Measurements from ENCODE around the gene FBLN1. TPM values are rescaled to one million over a fixed set of nuclear protein-coding genes. Genes with fewer than 3 reads are reported as not detected.

The FBLN1 gene
- total RNA-seq, 1 experiment from 2014 or later: 23.4 TPM

GRCh38 chr22:45488764-45489370 lies 13.8 kb upstream of the FBLN1 start:
- no TSS peak for BruUV-seq (replicated peaks)
- CTCF ChIA-PET: no interaction called here
- TF ChIP-seq RAD21 (IDR thresholded peaks at IDR 0.05; ENCODE audit: low read depth) (no peak), CBX3 (IDR thresholded peaks at IDR 0.05; ENCODE audit: low read depth) (peak; percentile 66), ZNF274 (IDR thresholded peaks at IDR 0.05; ENCODE audit: low read depth, low read length) (no peak)
- DNase-seq (ENCODE audit: low read depth, low spot score): no peak
- intact Hi-C loops (cut with micrococcal nuclease): no loop called here
- RAD21 ChIA-PET (ENCODE audit: low non-redundant PET in 1 of 2, low total read pairs in 2 of 2, uncharacterized antibody in 2 of 2, unreplicated experiment in 2 of 2): no interaction called here
- no peak overlapping the region for H3K4me2 ChIP-seq (ENCODE audit: low read length)
- H3K79me2 ChIP-seq (ENCODE audit: insufficient read depth, low read length): no peaks in the 10 kb centered on the region
- no peak overlapping the region for H3K27ac ChIP-seq (ENCODE audit: low read depth, low read length)
- no peaks in the 10 kb centered on the region for H3K36me3 ChIP-seq (ENCODE audit: control insufficient read depth in 1 of 2, insufficient read depth in 2 of 2, low read length in 2 of 2)
- POLR2A ChIA-PET: no interaction called here
- peaks cover 6 to 8% of the 10 kb centered on the region in 2 experiments; a peak in 2 of 4 replicates for H3K9me3 ChIP-seq (ENCODE audit: control insufficient read depth in 1 of 2, insufficient read depth in 1 of 2, low read depth in 1 of 2, low read length in 2 of 2)
- H3K4me1 ChIP-seq (ENCODE audit: control insufficient read depth in 1 of 2, insufficient read depth in 2 of 2, low read length in 2 of 2): no peaks in the 10 kb centered on the region
- H3K9me2 ChIP-seq (ENCODE audit: insufficient read depth): no peaks in the 10 kb centered on the region
- no peak overlapping the region for H3K9ac ChIP-seq (ENCODE audit: low read length)
- ATAC-seq: no peak
- H2AFZ ChIP-seq (ENCODE audit: low read depth, low read length, poor library complexity, severe bottlenecking): no peak overlapping the region
- no peaks in the 10 kb centered on the region for H4K20me1 ChIP-seq (ENCODE audit: insufficient read depth)
- H3K4me3 ChIP-seq (replicated peaks in 1 of 2; ENCODE audit: low read depth in 1 of 2, low read length in 2 of 2): no peak overlapping the region
- no peaks in the 10 kb centered on the region for H3K27me3 ChIP-seq (ENCODE audit: insufficient read depth, low read length)

- H3K4me3 ChIP-seq (replicated peaks in 1 of 2; ENCODE audit: low read depth in 1 of 2, low read length in 2 of 2): no peak overlapping the region
- no peak overlapping the region for H3K9ac ChIP-seq (ENCODE audit: low read length)
- no peak for ATAC-seq
- ChIA-PET POLR2A (no interaction called here), CTCF (no interaction called here), RAD21 (ENCODE audit: low non-redundant PET in 1 of 2, low total read pairs in 2 of 2, uncharacterized antibody in 2 of 2, unreplicated experiment in 2 of 2) (no interaction called here)
- DNase-seq (ENCODE audit: low read depth, low spot score): no peak
- intact Hi-C loops (cut with micrococcal nuclease): no loop called here
- H3K36me3 ChIP-seq (ENCODE audit: control insufficient read depth in 1 of 2, insufficient read depth in 2 of 2, low read length in 2 of 2): no peaks in the 10 kb centered on the region
- no peak overlapping the region for H3K27ac ChIP-seq (ENCODE audit: low read depth, low read length)
- no TSS peak for BruUV-seq (replicated peaks)
- H4K20me1 ChIP-seq (ENCODE audit: insufficient read depth): no peaks in the 10 kb centered on the region
- no peaks in the 10 kb centered on the region for H3K79me2 ChIP-seq (ENCODE audit: insufficient read depth, low read length)
- no peak overlapping the region for H3K4me2 ChIP-seq (ENCODE audit: low read length)
- no peaks in the 10 kb centered on the region for H3K27me3 ChIP-seq (ENCODE audit: insufficient read depth, low read length)
- peaks cover 0 to under 1% of the 10 kb centered on the region in 2 experiments; a peak in 2 of 4 replicates for H3K4me1 ChIP-seq (ENCODE audit: control insufficient read depth in 1 of 2, insufficient read depth in 2 of 2, low read length in 2 of 2)
- H2AFZ ChIP-seq (ENCODE audit: low read depth, low read length, poor library complexity, severe bottlenecking): no peak overlapping the region
- H3K9me2 ChIP-seq (ENCODE audit: insufficient read depth): no peaks in the 10 kb centered on the region
- peaks cover 6 to 8% of the 10 kb centered on the region in 2 experiments; a peak in 2 of 4 replicates for H3K9me3 ChIP-seq (ENCODE audit: control insufficient read depth in 1 of 2, insufficient read depth in 1 of 2, low read depth in 1 of 2, low read length in 2 of 2)
- TF ChIP-seq MAX (IDR thresholded peaks at IDR 0.05) (no peak), POLR2A (IDR thresholded peaks at IDR 0.05; ENCODE audit: borderline replicate concordance, extremely low read depth, insufficient read depth, insufficient read length) (no peak), YY1 (IDR thresholded peaks at IDR 0.05; ENCODE audit: extremely low read depth, insufficient replicate concordance, low read depth, low read length) (no peak), EZH2 (IDR thresholded peaks at IDR 0.05) (no peak), CEBPB (IDR thresholded peaks at IDR 0.05; ENCODE audit: low read depth) (no peak), ZBTB33 (IDR thresholded peaks at IDR 0.05; ENCODE audit: extremely low read depth, insufficient replicate concordance, low read length) (no peak), RAD21 (IDR thresholded peaks at IDR 0.05; ENCODE audit: low read depth) (no peak), JUND (IDR thresholded peaks at IDR 0.05) (no peak), FOSL1 (IDR thresholded peaks at IDR 0.05; ENCODE audit: low read depth) (no peak), CTCF (IDR thresholded peaks at IDR 0.05 in 2 of 3, conservative IDR thresholded peaks at IDR 0.05 in 1 of 3; ENCODE audit: borderline replicate concordance in 1 of 3, insufficient read depth in 1 of 3, low read depth in 2 of 3, low read length in 2 of 3) (no peak), SP1 (IDR thresholded peaks at IDR 0.05; ENCODE audit: low read depth) (no peak), EGR1 (IDR thresholded peaks at IDR 0.05; ENCODE audit: low read depth) (no peak), ELF1 (IDR thresholded peaks at IDR 0.05; ENCODE audit: borderline replicate concordance, low read depth) (no peak), TCF7L2 (IDR thresholded peaks at IDR 0.05; ENCODE audit: borderline replicate concordance, extremely low read depth, insufficient read depth, insufficient read length) (no peak), ATF3 (IDR thresholded peaks at IDR 0.05) (no peak), ZNF274 (IDR thresholded peaks at IDR 0.05; ENCODE audit: low read depth, low read length) (no peak)
Measured at GRCh38 chr22:45490836-45491235, 11.8 kb upstream of the FBLN1 start.

Data from HCT116 (cell line).